Activated CD4-positive, alpha-beta T cell treated with anti-CD3 and anti-CD28 coated beads, Interleukin-2, amount 50 U/mL, for 1 hour (primary cell): Measurements from ENCODE around the gene SCCPDH.

ENCODE experiments used
- DNase-seq: peaks from one replicate; pipeline ENCODE4 v3.0.0-alpha.2; 2020

Gene SCCPDH

DNA sequence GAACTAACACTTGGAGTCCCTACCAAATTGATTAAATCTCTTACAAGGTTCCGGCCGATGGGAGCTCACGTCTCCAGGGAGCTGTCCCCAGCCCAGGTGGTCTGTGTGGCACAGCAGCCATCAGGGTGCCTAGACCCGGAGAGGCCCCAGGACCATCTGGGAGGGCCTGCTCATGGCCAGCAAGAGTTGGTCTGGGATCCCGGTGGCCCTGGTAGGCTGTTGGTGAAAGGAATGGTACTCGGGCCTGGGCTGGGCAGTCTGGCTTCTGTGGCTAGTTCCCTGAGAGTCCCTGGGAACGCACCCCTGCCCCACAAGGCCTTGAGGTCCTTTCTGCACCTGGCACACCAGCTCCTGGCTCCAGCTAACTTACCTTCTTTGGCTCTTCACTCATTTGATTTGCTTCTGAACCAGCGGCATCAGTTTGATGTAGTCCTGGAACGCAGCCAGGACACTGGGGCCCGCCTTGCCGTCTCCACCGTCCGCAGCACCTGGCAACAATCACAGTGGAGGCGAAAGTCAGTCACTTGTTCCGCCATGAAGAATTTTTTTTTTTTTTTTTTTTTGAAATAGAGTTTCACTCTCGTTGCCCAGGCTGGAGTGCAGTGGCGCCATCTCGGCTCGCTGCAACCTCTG lies 62.5 kb downstream of the SCCPDH start:
- DNase-seq, result no peak

DNA sequence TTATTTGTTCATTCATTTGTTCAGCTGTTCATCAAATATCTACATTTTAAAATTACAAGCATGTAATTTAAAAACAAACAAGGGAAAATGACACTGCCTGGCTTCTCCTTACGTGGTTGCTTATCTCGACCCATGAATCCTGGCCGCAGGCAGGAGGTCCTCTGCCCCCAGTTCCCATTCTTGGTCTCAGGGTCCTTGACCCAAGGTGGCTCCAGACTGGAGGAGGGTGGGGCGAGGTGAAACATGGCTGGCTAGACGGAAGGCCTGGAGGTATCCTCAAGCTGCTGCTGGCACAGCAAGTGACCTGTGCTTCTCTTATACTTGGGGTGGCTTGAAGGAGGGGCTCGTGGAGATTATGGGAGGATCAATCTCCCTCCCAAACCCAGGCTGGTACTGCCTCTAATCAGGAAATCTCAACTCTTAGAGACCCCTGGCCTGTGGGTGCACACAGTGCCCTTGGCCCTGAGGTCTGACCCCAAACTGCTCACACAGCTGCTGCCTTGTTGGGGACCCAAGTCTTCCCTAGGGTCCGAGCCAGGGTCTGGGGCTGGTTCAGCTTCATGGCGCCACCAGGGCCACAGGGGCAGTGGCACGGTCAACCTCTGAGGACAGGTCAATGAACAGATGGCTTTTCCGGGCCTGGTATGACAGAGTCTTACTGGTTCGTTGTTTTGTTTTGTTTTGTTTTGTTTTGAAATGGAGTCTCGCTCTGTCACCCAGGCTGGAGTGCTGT lies 63.7 kb downstream of the SCCPDH start:
- no peak for DNase-seq

DNA sequence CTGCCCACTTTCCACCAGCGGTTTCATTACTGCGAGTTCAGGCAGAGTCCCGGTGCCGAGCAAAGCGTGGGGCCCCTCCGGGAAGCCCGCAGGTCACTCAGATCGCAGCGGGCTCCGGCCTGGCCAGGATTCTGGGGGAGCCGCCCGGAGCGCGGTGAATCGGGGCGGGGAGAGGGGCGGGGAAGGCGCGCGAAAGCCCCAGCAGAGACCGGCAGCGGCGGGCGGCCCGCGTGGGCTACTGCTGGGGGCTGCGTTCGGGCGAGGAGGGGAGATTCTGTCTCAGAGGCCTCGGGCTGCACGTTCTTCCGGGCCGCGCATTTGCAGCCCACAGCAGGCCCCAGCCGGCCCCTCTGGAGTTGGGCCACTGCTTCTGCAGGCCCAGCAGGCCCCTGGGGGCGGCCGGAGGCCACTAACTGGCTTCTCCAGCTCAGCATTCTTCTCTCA lies 64.7 kb downstream of the SCCPDH start:
- no peak for DNase-seq

DNA sequence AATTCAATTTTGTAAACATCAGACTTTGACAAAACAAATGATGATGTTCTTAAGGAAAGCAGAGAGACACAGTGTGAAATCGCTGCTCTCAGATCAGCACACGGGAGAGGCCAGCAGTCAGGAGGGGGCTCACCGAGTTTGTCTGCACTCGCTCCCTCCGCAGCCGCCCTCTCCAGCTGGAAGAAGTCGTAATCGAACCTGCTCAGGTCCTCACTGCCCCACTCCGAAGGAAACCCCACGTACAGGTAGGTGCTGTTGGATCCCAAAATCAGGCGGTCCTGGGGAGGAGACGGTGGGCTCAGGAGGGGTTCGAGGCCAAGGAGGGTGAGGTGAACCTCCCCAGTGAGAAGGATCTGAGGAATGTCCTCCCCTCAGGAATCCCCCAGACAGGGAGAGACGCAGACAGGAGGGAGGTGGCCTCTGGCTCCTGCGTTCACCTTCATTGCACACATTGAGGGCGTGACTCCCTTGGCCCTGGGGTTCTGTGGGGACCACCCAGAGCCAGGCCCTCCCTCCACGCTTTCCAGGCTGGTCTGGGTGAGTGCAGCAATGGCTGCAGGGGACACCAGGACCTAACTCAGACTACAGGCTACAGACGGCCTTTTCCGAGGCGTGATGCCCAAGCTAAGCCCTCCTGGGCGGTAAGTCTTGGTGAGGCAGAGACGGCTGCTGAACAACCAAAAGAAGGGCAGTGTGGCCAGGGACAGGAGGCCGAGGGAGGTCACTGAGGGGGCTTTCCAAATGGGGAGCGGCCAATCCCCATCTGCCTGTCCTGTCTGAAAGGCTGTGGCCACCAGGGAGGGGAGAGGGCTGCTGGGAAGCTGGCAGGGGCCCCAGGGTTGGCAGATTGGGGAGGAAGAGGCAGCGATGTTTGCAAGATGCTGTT lies 65.5 kb downstream of the SCCPDH start:
- DNase-seq, result no peak

DNA sequence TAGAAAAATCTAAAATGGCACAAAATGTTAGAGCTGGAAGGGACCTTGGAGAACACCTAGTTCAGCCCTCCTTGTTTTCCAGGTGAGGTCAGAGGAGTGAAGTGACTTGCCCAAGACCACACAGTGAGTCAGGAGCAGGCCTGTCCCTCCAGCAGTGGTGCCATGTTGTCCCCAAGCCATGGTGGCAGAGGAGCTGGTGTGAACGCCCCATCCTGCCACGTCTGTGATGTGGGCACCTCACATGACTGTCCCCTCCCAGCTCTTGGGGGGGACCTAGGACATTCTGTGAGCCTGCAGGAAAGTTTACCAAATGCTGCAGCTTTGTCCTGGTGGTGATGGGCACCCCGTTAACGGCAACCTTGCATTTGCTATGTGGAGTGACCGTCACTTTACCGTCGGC lies 66.2 kb downstream of the SCCPDH start:
- no peak for DNase-seq

DNA sequence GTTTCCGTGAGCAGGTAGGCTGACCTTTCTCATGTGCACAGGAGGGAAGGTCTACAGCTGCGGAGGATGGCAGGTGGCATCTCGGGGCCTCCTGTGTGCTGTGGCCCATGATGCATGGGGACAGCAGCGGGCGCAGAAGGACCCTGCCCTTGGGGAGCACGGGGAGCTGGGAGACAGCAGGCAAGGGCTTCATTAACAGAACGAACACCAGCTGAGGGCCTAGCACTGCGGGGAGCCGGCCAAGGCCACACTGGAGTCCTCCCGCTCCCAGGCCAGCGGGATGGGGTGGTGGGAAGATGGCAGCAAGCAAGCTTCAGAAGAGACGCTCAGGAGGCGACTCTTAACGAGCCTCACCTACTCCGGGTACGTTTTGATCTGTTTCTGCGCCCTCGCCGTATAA lies 66.6 kb downstream of the SCCPDH start:
- DNase-seq, result no peak

DNA sequence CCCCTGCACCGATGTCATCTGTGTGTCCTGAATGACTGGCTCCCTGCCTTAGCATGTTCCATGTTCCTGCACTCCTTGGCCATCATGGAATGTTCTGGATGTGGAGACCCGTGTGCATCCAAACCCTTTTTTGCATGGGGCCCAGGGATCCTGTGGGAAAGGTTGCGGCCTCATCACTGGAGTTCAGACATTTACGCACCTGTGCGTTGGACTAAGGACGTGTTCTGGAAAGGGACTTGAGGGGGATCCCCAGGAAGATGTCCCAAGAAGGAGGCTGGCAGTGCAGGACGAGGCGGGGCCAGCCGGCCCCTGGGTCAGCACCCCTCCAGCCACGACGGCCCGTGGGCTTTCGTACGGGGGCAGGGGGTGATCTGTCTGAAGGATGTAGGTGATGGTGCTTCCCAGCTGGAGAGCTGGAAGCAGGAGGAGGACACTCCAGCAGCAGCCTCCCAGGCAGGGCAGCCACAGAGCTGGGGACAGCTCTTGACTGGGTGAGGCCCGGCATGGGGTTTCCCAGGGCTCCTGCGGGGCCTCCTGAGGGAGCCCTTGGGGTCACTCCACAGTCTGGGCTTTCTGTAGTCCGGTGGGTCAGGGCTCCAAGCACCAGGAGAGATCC lies 67.2 kb downstream of the SCCPDH start:
- DNase-seq, result no peak

DNA sequence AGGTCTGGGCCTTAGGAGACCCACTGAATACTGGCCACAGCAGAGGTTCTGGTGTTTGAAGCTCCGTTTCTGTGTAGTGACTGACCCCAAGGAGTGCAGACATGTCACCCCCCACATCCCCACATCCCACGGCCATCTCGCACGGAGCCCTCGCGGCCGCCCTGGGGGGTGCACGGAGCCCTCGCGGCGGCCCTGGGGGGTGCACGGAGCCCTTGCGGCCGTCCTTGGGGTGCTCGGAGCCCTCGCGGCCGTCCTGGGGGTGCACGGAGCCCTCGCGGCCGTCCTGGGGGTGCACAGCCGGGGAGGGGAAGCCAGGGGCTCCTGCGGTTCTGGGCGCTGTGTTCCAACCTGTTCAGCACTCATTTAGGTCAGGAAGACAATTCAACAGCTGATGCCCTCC lies 68.4 kb downstream of the SCCPDH start:
- DNase-seq, result no peak

DNA sequence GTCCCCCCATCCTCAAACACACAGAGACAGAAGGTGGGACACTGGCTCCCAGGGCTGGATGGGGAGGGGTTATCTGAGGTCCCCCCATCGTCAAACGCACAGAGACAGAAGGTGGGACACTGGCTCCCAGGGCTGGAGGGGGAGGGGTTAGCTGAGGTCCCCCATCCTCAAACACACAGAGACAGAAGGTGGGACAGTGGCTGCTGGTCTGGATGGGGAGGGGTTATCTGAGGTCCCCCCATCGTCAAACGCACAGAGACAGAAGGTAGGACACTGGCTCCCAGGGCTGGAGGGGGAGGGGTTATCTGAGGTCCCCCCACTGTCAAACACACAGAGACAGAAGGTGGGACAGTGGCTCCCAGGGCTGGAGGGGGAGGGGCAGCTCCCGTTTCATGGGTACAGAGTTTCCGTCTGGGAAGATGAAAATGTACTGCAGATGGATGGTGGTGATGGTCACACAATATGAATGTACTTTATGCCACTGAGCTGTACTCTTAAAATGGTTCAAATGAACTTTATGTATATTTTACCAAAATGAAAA lies 69.2 kb downstream of the SCCPDH start:
- no peak for DNase-seq

DNA sequence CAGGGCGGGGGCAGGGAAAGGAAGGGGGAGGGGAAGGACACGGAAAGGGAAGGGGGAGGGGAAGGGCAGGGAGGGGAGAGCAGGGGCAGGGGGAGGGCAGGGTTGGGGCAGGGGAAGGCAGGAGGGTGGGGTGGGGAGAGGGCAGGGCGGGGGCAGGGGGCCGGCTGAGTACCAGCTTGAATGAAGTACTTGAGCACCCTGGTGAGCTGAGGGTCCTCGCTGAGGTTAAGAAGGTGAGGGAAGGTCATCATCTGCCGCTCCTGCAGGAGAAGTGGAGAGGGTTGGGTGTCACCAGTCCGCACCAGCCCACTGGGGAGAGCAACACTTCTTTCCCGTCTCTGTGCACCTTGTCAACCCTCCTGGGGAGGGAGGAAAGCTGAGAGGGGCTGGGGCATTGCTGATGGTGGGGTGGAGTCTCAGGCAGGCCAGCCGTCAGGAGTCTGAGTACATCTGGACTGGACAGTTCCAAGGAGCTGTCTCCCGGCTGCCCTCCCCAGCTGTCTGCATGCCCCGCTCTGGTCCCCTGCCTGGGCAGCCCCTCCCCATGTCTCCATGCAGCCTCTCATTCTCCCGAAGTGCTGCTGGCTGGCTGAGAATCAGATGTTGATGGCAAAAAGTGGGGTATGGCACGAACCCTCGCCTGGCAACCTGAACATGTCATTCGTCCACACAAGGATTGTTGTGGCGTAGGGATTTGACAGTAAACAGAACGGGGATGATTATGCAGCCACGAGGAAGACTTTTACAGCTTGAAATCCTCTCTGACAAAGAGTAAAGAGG lies 70.0 kb downstream of the SCCPDH start:
- no peak for DNase-seq

DNA sequence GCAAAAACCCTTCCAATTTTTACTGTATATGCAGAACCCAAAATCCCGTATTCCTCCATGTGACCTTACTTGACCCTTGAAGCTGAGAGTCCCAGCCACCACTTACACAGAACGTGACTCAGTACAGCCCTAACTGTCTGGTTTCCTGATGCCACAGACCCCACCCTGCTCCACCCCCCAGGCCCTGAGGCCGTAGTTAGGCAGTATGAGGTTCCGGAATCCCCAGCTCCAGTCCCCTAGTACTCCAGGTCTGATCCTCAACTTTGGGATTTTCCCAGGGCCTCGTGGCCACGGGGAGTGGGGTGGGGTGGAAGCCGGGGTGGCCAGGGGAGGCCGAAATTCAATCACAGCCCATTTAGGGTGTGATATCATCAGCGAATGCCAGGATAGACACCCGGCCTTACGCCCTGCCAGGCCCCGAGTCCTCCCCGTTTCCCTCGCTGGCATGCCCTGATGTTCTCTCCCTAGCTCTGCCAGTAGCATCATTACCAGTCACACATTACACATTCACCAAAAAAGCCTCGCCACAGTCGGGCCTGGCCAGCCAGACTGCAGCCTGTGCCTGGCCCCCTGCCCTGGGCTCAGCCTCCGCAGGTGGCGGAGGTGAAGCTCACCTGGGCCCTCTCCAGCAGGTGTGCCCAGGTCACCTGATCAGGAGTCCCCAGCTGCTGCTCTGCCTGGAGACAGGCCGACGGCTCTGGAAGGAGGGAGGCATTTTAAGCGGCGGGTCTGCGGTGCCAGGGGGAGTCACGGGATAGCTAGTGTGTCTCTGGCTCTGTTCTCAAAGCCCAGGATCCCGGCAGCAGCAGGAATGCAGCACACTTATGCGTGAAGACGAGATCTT lies 70.8 kb downstream of the SCCPDH start:
- no peak for DNase-seq

DNA sequence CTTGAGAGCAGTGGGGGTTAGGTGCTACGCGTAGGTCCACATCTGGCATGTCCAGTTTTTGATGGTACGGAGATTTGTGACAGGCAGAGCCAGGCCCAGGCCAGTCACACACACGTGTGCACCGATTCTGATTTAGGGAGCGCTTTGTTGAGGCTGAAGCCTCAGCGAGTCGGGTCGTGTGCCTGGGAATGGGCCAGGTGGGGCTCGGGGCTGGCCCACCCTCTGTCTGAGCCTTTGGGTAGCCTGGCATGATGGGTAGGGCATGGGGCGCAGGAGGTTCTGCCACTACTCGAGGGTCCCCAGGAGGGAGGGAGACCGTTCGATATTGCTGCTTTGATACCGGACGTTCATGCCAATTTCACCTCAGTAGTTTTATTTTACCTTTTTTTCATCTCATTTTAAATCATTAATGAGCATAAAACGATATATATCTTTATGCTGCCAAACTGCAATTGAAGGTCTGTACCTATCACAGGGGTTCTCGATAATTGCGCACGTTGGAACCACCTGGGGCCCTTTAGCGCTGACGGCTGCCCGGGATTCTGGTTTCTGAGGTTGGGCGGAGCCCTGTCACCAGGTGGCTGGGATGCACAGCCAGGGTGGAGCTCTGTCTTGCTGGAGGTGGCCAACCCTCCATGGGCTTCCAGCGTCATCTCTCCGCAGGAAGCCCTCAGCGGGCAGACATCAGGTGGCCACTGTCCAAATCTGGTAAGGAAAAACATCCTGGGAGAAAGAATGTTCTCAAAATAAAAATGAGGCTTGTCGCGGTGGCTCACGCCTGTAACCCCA lies 71.9 kb downstream of the SCCPDH start:
- no peak for DNase-seq

DNA sequence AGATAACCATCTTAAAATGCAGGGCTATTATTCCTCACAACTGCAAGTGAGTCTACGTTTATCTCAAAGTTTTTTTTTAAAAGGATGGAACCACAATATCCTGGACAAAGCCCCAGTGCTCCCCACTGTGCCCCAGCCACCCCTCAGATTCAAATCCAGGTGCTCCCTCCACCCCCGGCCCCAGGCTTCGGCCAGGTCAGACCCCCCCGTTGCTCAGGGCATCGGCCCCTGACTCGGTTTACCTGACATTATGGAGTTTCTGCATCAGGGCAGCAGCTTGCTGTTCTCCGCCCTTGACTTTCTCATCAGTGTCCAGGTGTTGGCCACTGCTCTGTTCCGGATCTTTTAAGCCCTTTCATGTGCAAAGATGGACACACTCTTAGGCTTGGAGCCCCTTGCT lies 72.9 kb downstream of the SCCPDH start:
- DNase-seq, result no peak

DNA sequence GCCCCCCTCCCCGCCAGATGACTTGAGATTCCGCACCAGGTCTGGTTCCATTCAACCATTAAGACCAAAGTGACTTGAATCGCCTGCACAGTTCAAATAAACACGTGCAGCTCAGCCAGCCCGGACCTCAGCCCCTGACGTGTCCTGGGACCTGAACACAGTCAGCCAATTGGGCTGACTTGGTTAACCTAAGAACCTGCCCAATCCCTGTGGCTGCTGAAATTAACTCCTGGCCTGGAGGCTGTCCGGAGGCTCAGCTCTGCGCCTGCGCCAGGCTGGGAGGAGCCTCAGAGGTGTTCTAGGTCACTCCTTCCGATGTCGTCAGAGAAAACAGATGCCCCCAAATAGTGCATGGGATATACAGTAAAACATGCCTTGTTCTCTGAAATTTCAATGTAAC lies 73.4 kb downstream of the SCCPDH start:
- no peak for DNase-seq

DNA sequence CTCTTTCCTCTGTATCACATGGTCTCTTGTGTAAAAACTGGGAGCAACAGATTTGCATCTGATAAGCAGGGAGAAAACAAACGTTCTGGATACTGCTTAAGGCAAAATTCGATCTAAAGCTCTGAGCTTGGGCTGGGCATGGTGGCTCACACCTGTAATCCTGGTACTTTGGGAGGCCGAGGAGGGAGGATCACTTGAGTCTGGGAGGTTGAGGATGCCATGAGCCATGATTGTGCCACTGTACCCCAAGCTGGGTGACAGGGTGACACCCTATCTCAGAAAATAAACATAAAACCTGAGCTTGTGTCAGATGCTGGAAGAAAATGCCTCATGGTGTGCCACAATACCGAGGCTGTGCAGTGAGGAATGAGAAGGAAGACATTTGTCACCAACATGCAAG lies 73.9 kb downstream of the SCCPDH start:
- DNase-seq, result no peak

DNA sequence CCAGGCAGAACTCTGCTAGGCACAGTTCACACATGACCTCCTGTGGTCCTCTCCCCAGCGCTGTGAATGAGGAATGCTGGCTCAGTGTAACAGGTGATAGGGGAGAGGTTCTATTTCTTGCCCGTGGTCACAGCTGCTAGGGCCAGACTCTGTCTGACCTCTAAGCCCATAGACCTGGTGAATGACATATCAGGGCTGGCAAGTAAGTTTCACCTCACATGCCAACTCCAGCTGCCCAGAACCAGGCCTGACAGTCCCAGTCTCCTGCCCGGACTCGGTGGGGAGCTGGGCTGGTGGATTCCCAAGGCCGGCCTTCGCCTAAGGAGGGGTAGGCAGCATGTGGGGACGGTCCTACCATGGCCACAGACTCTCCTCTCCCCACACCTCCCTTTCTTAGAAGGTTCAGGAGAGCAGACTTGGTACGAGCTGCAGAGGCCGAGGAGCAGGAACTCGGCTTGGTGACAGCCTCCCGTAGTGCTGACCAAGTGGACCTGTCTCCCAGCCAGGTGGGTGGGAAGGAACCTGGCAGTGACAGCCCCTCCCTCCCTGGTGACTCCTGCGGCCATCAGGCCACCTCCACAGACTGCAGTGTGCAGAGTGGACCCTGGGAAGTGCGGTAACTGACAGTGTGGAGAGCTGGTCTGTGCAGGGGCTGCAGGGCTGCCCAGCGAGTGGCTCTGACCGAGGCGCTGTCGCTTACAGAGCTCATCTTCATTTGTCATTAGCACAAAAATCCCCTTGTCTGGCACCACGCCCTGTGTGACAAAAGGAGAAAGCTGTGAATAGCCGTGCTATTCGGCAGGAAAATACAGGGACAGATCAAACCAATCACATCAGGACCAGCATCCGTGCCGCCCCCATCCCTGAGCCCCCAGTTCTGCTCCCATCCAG lies 74.6 kb downstream of the SCCPDH start:
- DNase-seq, result no peak

DNA sequence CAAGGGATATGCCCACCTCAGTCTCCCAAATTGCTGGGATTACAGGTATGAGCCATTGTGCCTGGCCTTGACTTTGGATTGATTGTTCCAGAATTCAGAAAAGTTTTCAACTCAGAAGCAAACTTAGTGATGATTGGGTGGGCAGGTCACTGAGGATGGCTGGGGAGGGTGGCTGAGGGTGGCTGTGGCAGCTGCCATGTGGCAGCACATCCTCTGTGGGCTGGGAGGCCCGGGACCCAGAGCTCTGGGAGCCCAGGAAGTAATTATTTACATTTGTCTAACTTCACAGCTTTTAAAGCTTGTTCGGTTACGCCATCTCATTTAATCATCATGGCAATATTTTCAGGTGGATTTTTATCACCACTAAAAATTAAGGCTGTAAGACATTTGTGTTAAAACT lies 76.1 kb downstream of the SCCPDH start:
- DNase-seq, result no peak

DNA sequence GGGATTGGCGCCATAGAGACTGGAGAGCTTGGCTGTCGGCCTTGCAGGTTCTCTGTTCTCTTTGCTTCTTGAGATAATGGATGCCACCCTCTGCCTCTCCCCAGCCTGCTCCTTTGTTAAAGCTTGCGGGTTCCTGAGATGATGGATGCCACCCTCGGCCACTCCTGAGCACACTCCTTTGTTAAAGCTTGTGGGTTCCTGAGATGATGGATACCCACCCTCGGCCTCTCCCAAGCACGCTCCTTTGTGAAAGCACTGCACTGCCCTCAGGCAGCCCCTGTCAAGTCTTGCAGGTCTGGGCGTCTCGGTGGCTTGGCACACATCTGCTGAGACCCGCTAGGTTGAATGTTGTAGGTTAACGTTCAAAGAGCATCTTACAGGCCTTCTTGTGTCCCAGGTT lies 76.5 kb downstream of the SCCPDH start:
- DNase-seq, result no peak

DNA sequence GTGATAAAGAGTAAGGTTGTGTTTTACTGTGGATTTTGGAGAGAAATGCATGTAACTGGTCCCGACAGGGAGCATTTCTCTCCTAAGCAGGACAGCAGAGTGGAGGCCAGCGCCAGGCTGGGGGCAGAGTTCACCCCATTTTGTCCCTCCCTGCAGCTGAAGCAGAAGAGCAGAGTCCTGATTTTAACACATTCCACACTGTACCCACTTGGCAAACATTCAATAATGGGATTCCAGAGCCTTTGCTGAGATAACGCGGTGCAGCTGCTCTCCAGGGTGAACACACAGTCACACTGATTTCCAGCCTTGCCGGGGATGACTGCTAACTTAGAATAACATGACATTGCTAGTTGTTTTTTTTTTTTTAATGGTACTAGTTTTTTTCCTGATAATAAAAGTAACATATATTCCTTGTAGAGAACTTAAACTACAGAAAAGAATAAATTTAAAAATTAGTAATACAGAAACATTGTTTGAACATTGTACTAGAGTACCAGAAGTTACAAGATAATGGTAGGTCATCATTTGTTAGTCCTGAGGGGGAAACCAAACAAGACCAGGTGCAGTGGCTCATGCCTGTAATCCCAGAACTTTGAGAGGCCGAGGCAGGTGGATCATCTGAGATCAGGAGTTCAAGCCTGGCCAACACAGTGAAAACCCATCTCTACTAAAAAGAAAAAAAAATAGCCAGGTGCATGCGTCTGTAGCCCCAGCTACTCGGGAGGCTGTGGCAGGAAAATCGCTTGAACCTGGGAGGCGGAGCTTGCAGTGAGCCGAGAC lies 77.2 kb downstream of the SCCPDH start:
- no peak for DNase-seq
